Glutamatergic neuron (in vitro differentiated cells): ENCODE data around the gene CBLB. TPM values are rescaled to one million over a fixed set of nuclear protein-coding genes. Genes with fewer than 3 reads are reported as not detected.

ENCODE experiments used
- DNase-seq: peaks from one replicate; pipeline ENCODE4 v3.0.0; 2022
- H3K27ac Mint-ChIP-seq: one replicate; pipeline ENCODE4 v1.8.0; 2020; ENCODE audit warnings: mild to moderate bottlenecking, mixed read lengths, inconsistent platforms; ENCODE audit not compliant: unreplicated experiment
- H3K27me3 Mint-ChIP-seq: one replicate; pipeline ENCODE4 v1.8.0; 2020; ENCODE audit warnings: mild to moderate bottlenecking, moderate library complexity, mixed read lengths, inconsistent platforms; ENCODE audit not compliant: unreplicated experiment
- H3K36me3 Mint-ChIP-seq: one replicate; pipeline ENCODE4 v1.8.0; 2020; ENCODE audit warnings: mild to moderate bottlenecking, mixed read lengths, inconsistent platforms; ENCODE audit not compliant: unreplicated experiment
- H3K4me1 Mint-ChIP-seq: one replicate; pipeline ENCODE4 v1.8.0; 2020; ENCODE audit warnings: mild to moderate bottlenecking, low read depth, mixed read lengths, inconsistent platforms; ENCODE audit not compliant: unreplicated experiment
- H3K4me3 Mint-ChIP-seq: one replicate; pipeline ENCODE4 v1.8.0; 2020; ENCODE audit warnings: mild to moderate bottlenecking, mixed read lengths, inconsistent platforms; ENCODE audit not compliant: unreplicated experiment
- H3K9me3 Mint-ChIP-seq: one replicate; pipeline ENCODE4 v1.8.0; 2020; ENCODE audit warnings: mild to moderate bottlenecking, moderate library complexity, mixed read lengths, inconsistent platforms; ENCODE audit not compliant: unreplicated experiment
- CTCF ChIP-seq: fragments of 200-600 bp; sonication (generic); IDR thresholded peaks from one replicate; pipeline ENCODE4 v1.5.0; 2021; ENCODE audit not compliant: partially characterized antibody, unreplicated experiment
- total RNA-seq: library from RNA; stranded (reverse); fragmentation: NEBNext Ultra II Directional; extraction: Animal tissue kit (Norgen Biotek cat#: 25700); gene quantifications from one replicate; pipeline ENCODE4 v1.2.1, GENCODE V29; 2021; ENCODE audit not compliant: unreplicated experiment

The CBLB gene
- total RNA-seq, 1 donor from 2014 or later: 269 TPM

DNA sequence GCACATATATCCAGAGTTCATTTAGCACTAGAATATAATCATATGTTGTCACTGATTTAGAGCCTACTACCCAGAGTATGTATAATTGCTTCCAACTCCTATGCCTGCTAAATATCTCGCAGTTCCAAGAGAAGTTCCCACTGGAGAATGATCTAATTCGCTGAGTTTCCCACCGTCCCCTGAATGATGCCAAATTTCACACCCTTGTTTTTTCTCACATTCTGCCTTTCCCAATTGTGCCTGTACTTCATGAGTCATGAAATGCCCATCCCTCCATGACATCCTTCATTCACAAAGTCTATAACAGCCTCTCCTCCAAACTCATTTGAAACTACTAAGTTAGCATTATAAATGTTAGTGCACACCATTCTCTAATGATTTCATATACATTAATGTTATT lies 177.2 kb downstream of the CBLB start:
- Mint-ChIP-seq H3K27ac (no peak overlapping the region), H3K4me3 (no peak overlapping the region), H3K27me3 (no peaks in the 10 kb centered on the region), H3K4me1 (peaks cover under 1% of the 10 kb centered on the region), H3K36me3 (no peaks in the 10 kb centered on the region), H3K9me3 (no peaks in the 10 kb centered on the region)
- TF ChIP-seq CTCF: no peak
- DNase-seq: no peak

DNA sequence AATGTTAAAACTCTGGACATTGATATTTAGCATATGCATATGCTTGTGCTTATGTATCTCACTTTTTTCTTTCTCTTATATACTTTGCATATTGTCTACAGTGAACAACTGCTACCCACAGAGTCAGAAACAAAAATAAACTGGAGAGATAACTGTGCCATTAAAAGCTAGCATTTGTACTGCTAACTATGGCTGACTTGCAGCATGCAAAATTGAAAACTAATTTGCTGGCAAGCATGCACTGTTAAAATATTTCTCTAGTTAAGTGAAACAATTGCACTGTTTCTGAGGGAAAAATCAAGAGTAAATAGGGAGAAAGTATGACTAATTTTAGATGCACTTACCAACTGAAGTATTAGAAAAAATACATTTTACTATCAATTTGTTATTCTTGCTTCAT lies 177.8 kb downstream of the CBLB start:
- Mint-ChIP-seq H3K36me3 (no peaks in the 10 kb centered on the region), H3K27me3 (no peaks in the 10 kb centered on the region), H3K9me3 (no peaks in the 10 kb centered on the region), H3K4me3 (no peak overlapping the region), H3K27ac (no peak overlapping the region), H3K4me1 (no peaks in the 10 kb centered on the region)
- DNase-seq: no peak
- no peak for TF ChIP-seq CTCF

DNA sequence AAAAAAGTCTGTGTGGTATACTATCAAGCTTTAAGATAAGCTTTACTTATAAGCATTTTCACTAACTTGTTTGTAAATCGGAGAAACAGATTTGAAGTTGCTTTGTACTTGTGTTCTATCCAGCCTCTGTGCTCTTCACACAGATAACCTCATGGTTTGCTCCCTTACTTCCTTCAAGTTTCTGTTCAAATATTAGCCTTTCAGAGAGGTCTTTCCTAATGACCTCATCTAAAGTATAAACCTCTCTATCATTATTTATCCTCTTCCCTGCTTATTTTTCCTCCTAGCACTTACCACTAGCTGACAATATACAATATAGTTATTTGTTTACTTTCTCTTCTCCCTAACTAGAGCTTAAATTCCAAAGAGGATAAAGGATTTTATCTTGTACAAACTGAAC lies 180.0 kb downstream of the CBLB start:
- no peaks in the 10 kb centered on the region for H3K4me1 Mint-ChIP-seq
- H3K36me3 Mint-ChIP-seq: no peaks in the 10 kb centered on the region
- H3K27ac Mint-ChIP-seq: no peak overlapping the region
- no peaks in the 10 kb centered on the region for H3K27me3 Mint-ChIP-seq
- DNase-seq: no peak
- no peak overlapping the region for H3K4me3 Mint-ChIP-seq
- H3K9me3 Mint-ChIP-seq: no peaks in the 10 kb centered on the region
- no peak for TF ChIP-seq CTCF

- TF ChIP-seq CTCF: peak; percentile 72
- H3K9me3 Mint-ChIP-seq: peaks cover 2% of the 10 kb centered on the region
- H3K27me3 Mint-ChIP-seq: no peaks in the 10 kb centered on the region
- DNase-seq: no peak
- H3K4me1 Mint-ChIP-seq: no peaks in the 10 kb centered on the region
- H3K27ac Mint-ChIP-seq: no peak overlapping the region
- no peak overlapping the region for H3K4me3 Mint-ChIP-seq
- peaks cover 8% of the 10 kb centered on the region for H3K36me3 Mint-ChIP-seq
Measured at GRCh38 chr3:105686278-105686897, 182.4 kb downstream of the CBLB start.

- Mint-ChIP-seq H3K9me3 (peaks cover 2% of the 10 kb centered on the region), H3K27me3 (no peaks in the 10 kb centered on the region)
Measured at GRCh38 chr3:105679951-105680350, 188.9 kb downstream of the CBLB start.

More at GRCh38 chr3:105679951-105680350, 188.9 kb downstream of the CBLB start:
- no peak for DNase-seq
- Mint-ChIP-seq H3K4me1 (no peaks in the 10 kb centered on the region), H3K4me3 (no peak overlapping the region), H3K36me3 (peaks cover 8% of the 10 kb centered on the region), H3K27ac (no peak overlapping the region)
- TF ChIP-seq CTCF: no peak
